WTC11 (cell line): ENCODE results near the gene PHB1.

Source experiments
- ATF1 ChIP-seq: sonication (generic); formaldehyde crosslinking; IDR thresholded peaks from 2 replicates; pipeline ENCODE4 v1.8.1; 2023; ENCODE audit warnings: mild to moderate bottlenecking, moderate library complexity, missing genetic modification reagents
- CREB1 ChIP-seq: sonication (generic); formaldehyde crosslinking; IDR thresholded peaks from 2 replicates; pipeline ENCODE4 v1.8.0; 2023; ENCODE audit warnings: mild to moderate bottlenecking, missing genetic modification reagents
- CTCF ChIP-seq: fragments of 200-600 bp; IDR thresholded peaks from 2 replicates; pipeline ENCODE4 v1.8.0; 2022; ENCODE audit warnings: antibody characterized with exemption
- E2F5 ChIP-seq: sonication (generic); formaldehyde crosslinking; IDR thresholded peaks from 2 replicates; pipeline ENCODE4 v1.8.1; 2022; ENCODE audit warnings: mild to moderate bottlenecking, moderate library complexity, missing genetic modification reagents
- ELF4 ChIP-seq: sonication (generic); formaldehyde crosslinking; IDR thresholded peaks from 2 replicates; pipeline ENCODE4 v1.8.1; 2022; ENCODE audit warnings: low read depth, mild to moderate bottlenecking, moderate library complexity, missing genetic modification reagents
- NR1H2 ChIP-seq: sonication (generic); formaldehyde crosslinking; IDR thresholded peaks from 2 replicates; pipeline ENCODE4 v1.9.0; 2021; ENCODE audit warnings: mild to moderate bottlenecking, moderate library complexity, missing genetic modification reagents
- TP53 ChIP-seq: sonication (generic); formaldehyde crosslinking; IDR thresholded peaks from 2 replicates; pipeline ENCODE4 v1.8.1; 2023; ENCODE audit warnings: mild to moderate bottlenecking, missing genetic modification reagents
- ZNF138 ChIP-seq: sonication (generic); formaldehyde crosslinking; conservative IDR thresholded peaks from 2 replicates; pipeline ENCODE4 v1.8.1; 2022; ENCODE audit warnings: mild to moderate bottlenecking, moderate library complexity, missing genetic modification reagents

GRCh38 chr17:49434821-49435670 lies 20.4 kb upstream of the PHB1 start:
- no peak for TF ChIP-seq CREB1 (CRISPR knock-in tag)
- TF ChIP-seq CTCF = peak; percentile 96
- TF ChIP-seq ELF4 = no peak
- no peak for TF ChIP-seq E2F5
- TF ChIP-seq ZNF138 (CRISPR knock-in tag) = no peak
- TF ChIP-seq ATF1 (CRISPR knock-in tag) = no peak
- no peak for TF ChIP-seq NR1H2
- TF ChIP-seq TP53 (CRISPR knock-in tag) = no peak
